AG04450 (cell line): ENCODE data around the gene AUTS2. TPM values are rescaled to one million over a fixed set of nuclear protein-coding genes. Genes with fewer than 3 reads are reported as not detected.

ENCODE experiments used
- CTCF ChIA-PET: fragments of 300-600, 350-600 bp; formaldehyde crosslinking; extraction: SDS; loops from one replicate; lab custom pipeline; 2022; ENCODE audit warnings: antibody characterized with exemption, inconsistent platforms; lab: Charles Lee
- POLR2A ChIA-PET: fragments of 350-600 bp; formaldehyde crosslinking; extraction: SDS; loops from one replicate; lab custom pipeline; 2021; ENCODE audit warnings: antibody characterized with exemption, inconsistent platforms; lab: Yijun Ruan, JAX
- DNase-seq: peaks from one replicate; pipeline ENCODE4 v3.0.0-alpha.2; 2011; ENCODE audit warnings: low read depth, low spot score
- H3K27ac ChIP-seq: one replicate; pipeline ENCODE4 v1.5.1; 2012; ENCODE audit warnings: low read depth, low read length, control low read depth
- H3K27me3 ChIP-seq: one replicate; pipeline ENCODE4 v1.6.0; 2012; ENCODE audit warnings: low read length; ENCODE audit not compliant: control insufficient read depth, insufficient read depth
- H3K4me3 ChIP-seq: 2 replicates; pipeline ENCODE4 v1.5.1; 2011; ENCODE audit warnings: mild to moderate bottlenecking, low read depth, low read length, control low read depth
- H3K9me3 ChIP-seq: 2 replicates; pipeline ENCODE4 v1.5.1; 2012; ENCODE audit warnings: low read length; ENCODE audit not compliant: control insufficient read depth, insufficient read depth
- polyA plus RNA-seq: library from polyadenylated mRNA; depleted of rRNA; stranded (reverse); fragments of >200 nt; gene quantifications from 2 replicates; pipeline ENCODE4 v1.2.3, GENCODE V29; 2011
- TF ChIP-seq, protein P1 (sequence below): IDR thresholded peaks from 2 replicates; pipeline ENCODE4 v1.5.1; 2011; ENCODE audit warnings: low read depth, low read length, control low read depth, inconsistent platforms

AUTS2 gene
- polyA plus RNA-seq, 1 experiment: 1.5 TPM

DNA sequence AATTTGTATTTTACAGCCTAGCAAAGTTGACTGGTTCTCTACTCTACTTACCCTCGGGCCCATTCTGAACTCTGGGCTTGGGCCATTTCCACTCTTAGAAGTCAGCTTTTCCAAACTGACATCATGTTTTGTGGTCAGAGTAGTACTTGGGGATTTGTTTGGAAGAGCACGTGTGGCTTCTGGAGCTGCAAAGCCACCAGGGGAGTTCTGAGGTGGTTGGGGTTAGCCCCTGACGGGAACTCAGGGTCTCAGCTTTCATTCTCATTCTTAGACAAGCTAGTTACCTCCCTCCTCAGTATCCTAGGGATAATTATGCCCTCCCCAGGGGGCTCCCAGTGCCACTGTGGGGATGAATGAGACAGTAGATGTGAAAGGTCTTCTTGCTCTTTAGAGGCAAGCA is 886.0 kb downstream of the AUTS2 start:
- H3K9me3 ChIP-seq: no peaks in the 10 kb centered on the region; the same call in 1 of the 2 replicates
- CTCF ChIA-PET: interaction anchor here (0.8 kb wide), 1 partner anchor 212 kb away, joined by 4 read pairs; no protein-coding TSS in a partner anchor
- POLR2A ChIA-PET: no interaction called here
- no peaks in the 10 kb centered on the region for H3K27me3 ChIP-seq
- no peak overlapping the region for H3K4me3 ChIP-seq
- TF ChIP-seq, protein P1, sequence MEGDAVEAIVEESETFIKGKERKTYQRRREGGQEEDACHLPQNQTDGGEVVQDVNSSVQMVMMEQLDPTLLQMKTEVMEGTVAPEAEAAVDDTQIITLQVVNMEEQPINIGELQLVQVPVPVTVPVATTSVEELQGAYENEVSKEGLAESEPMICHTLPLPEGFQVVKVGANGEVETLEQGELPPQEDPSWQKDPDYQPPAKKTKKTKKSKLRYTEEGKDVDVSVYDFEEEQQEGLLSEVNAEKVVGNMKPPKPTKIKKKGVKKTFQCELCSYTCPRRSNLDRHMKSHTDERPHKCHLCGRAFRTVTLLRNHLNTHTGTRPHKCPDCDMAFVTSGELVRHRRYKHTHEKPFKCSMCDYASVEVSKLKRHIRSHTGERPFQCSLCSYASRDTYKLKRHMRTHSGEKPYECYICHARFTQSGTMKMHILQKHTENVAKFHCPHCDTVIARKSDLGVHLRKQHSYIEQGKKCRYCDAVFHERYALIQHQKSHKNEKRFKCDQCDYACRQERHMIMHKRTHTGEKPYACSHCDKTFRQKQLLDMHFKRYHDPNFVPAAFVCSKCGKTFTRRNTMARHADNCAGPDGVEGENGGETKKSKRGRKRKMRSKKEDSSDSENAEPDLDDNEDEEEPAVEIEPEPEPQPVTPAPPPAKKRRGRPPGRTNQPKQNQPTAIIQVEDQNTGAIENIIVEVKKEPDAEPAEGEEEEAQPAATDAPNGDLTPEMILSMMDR: no peak
- no peak overlapping the region for H3K27ac ChIP-seq
- DNase-seq: no peak

DNA sequence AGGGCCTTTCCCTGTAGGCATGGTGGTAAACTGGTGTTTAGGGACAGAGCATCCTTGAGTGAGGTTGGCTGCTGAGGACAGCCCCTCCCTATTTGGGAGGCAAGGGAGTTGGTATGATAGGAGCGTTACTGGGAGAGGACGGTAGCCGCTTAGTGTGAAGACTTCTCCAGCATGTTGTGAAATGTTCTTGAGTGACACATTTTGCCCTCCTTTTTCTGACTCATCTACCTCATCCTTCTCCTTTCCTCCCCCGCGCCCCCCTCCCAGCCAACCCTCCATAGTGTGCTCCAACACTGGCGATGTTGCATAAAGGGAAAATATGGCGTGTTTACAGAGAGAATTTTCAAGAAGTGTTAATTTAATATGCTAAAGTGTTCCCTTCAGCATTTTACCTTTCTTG is 888.7 kb downstream of the AUTS2 start:
- ChIA-PET CTCF (no interaction called here), POLR2A (no interaction called here)

DNA sequence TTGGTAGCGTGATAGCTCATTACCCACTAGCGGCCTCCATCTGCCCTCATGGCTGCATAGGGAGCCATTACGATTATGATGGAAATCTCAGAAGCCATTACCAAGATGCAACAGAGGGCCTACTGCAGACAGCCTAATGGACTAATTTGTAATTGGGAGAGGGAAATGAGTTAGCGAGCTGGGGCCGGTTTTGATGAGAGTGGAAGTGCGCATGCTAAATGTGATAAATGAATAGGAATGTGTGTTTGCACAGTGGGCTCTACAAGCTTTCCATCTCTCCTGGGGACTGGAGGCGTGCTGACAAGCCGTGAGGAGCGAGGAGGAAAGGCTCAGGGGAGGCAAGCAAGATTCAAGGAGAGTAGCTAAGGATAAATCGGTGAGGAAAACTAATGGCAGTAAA is 889.2 kb downstream of the AUTS2 start:
- ChIA-PET CTCF (no interaction called here), POLR2A (no interaction called here)
- Histone ChIP-seq H3K4me3 (no peak overlapping the region), H3K27ac (no peak overlapping the region), H3K27me3 (no peaks in the 10 kb centered on the region), H3K9me3 (no peaks in the 10 kb centered on the region; the same call in 1 of the 2 replicates)
- TF ChIP-seq, protein P1: no peak
- DNase-seq: no peak

More for the DNA sequence above, 888.7 kb downstream of the AUTS2 start:
- no peak for DNase-seq
- TF ChIP-seq, protein P1: no peak
- H3K27me3 ChIP-seq: no peaks in the 10 kb centered on the region
- no peak overlapping the region for H3K27ac ChIP-seq
- H3K4me3 ChIP-seq: no peak overlapping the region
- H3K9me3 ChIP-seq: no peaks in the 10 kb centered on the region; the same call in 1 of the 2 replicates

DNA sequence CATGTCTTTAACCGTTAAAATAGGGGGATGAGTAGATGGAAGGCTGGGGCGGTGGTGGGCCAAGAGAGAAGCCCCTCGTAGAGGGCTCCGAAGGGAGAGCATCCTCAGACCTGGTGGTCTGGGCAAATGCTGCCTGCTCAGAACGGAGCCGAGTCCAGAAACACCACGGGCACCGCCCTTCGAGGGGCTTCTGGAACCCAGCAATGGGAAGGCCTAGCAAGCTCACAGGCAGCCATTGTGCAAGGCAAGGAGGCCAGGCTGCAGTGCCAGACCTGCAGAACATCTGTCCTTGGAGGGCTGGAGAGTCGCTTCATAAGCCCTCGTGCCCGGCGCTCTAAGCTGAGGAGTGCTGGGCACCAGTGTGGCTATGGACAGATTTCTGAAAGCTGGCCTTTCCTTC is 889.6 kb downstream of the AUTS2 start:
- no peak overlapping the region for H3K4me3 ChIP-seq
- H3K27me3 ChIP-seq: no peaks in the 10 kb centered on the region
- H3K27ac ChIP-seq: no peak overlapping the region
- POLR2A ChIA-PET: no interaction called here
- CTCF ChIA-PET: no interaction called here
- TF ChIP-seq, protein P1: no peak
- H3K9me3 ChIP-seq: no peaks in the 10 kb centered on the region; the same call in 1 of the 2 replicates
- DNase-seq: no peak

DNA sequence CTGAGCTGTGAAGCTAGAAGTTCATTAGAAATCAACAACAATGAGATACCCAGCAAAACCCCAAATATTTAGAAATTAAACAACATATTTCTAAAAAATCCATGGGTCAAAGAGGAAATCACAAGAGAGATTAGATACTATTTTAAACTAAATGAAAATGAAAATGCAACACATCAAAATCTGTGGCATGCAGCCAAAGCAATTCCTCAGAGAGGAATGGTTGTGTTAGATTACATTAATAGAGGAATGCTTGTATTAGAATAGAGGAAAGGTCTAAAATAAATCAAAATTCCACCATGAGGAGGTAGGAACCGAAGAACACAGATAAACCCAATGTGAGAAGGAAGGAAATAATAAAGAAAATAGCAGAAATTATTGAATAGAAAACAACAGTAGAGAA is 891.5 kb downstream of the AUTS2 start:
- no peak for DNase-seq
- H3K27me3 ChIP-seq: no peaks in the 10 kb centered on the region
- CTCF ChIA-PET: no interaction called here
- H3K4me3 ChIP-seq: no peak overlapping the region
- TF ChIP-seq, protein P1: no peak
- H3K27ac ChIP-seq: no peak overlapping the region
- no peaks in the 10 kb centered on the region; the same call in 1 of the 2 replicates for H3K9me3 ChIP-seq
- POLR2A ChIA-PET: no interaction called here
